ENCODE data around the gene GATB.

Gene GATB

GRCh38 chr4:151728679-151729078 is 32.1 kb downstream of the GATB start:
- DNase-seq: no peak

- no peak for DNase-seq
These were observed 32.8 kb downstream of the GATB start for GRCh38 chr4:151728006-151728405.

- no peak for DNase-seq
These were observed 33.4 kb downstream of the GATB start for GRCh38 chr4:151727365-151727764.

GRCh38 chr4:151725087-151725486 is 35.7 kb downstream of the GATB start:
- DNase-seq: no peak

GRCh38 chr4:151721916-151722315 is 38.9 kb downstream of the GATB start:
- DNase-seq: no peak

- no peak for DNase-seq
These were observed 39.3 kb downstream of the GATB start for GRCh38 chr4:151721466-151721865.

GRCh38 chr4:151719956-151720334 is 40.9 kb downstream of the GATB start:
- DNase-seq: no peak

- no peak for DNase-seq
These were observed 41.5 kb downstream of the GATB start for GRCh38 chr4:151718984-151719955.

- no peak for DNase-seq
These were observed 42.7 kb downstream of the GATB start for GRCh38 chr4:151717909-151718628.

GRCh38 chr4:151717314-151717713 is 43.5 kb downstream of the GATB start:
- no peak for DNase-seq

- DNase-seq: no peak
These were observed 44.5 kb downstream of the GATB start for GRCh38 chr4:151716324-151716723.

- no peak for DNase-seq
These were observed 44.9 kb downstream of the GATB start for GRCh38 chr4:151715881-151716280.

GRCh38 chr4:151712777-151713176 is 48.0 kb downstream of the GATB start:
- DNase-seq: no peak

GRCh38 chr4:151711646-151712045 is 49.2 kb downstream of the GATB start:
- DNase-seq: no peak

GRCh38 chr4:151709587-151709986 is 51.2 kb downstream of the GATB start:
- no peak for DNase-seq

- no peak for DNase-seq
These were observed 51.7 kb downstream of the GATB start for GRCh38 chr4:151709071-151709470.

GRCh38 chr4:151708100-151708499 is 52.7 kb downstream of the GATB start:
- no peak for DNase-seq

- DNase-seq: no peak
These were observed 57.4 kb downstream of the GATB start for GRCh38 chr4:151703401-151703800.

GRCh38 chr4:151702256-151702655 is 58.6 kb downstream of the GATB start:
- DNase-seq: no peak

- no peak for DNase-seq
These were observed 60.1 kb downstream of the GATB start for GRCh38 chr4:151700566-151701316.

GRCh38 chr4:151698213-151698612 is 62.6 kb downstream of the GATB start:
- no peak for DNase-seq

- DNase-seq: no peak
These were observed 65.7 kb downstream of the GATB start for GRCh38 chr4:151694961-151695720.

Measured in effector CD8-positive, alpha-beta T cell (primary cell).